Tibial artery (tissue), 4 donors: ENCODE measurements around the gene SPEM1.

ENCODE experiments used
- DNase-seq, 2 donors: peaks; one replicate each; pipeline ENCODE4 v3.0.0-alpha.2; 2019
- H3K27ac ChIP-seq, 2 donors: fragments of 200-600 bp; sonication (generic) in 1 of 2; 1 replicate in 1 of 2; 2 replicates in 1 of 2; pipeline ENCODE4 v1.5.1; 2018 to 2019; ENCODE audit warnings: mild to moderate bottlenecking in 1 of 2
- H3K27me3 ChIP-seq, 2 donors: fragments of 200-600 bp; sonication (generic) in 1 of 2; one replicate each; pipeline versions ENCODE4 v1.5.1 to v1.6.0; 2016 to 2019
- H3K36me3 ChIP-seq, 3 donors: fragments of 200-600 bp; sonication (generic) in 2 of 3; one replicate each; pipeline ENCODE4 v1.5.1; 2016 to 2019; ENCODE audit warnings: mild to moderate bottlenecking in 2 of 3
- H3K4me1 ChIP-seq, 4 donors: fragments of 200-600 bp; sonication (generic) in 2 of 4; 1 replicate in 3 of 4; 2 replicates in 1 of 4; pipeline ENCODE4 v1.5.1; 2016 to 2019
- H3K4me3 ChIP-seq, 2 donors: fragments of 200-600 bp; sonication (generic) in 1 of 2; 1 replicate in 1 of 2; 2 replicates in 1 of 2; pipeline ENCODE4 v1.5.1; 2018 to 2019; ENCODE audit warnings: mild to moderate bottlenecking in 2 of 2
- H3K9me3 ChIP-seq, 3 donors: fragments of 200-600 bp; sonication (generic) in 1 of 3; one replicate each; pipeline ENCODE4 v1.5.1; 2016 to 2019
- CTCF ChIP-seq, 2 experiments: fragments of 200-600 bp in 1 of 2; fragments of 450-650 bp in 1 of 2; IDR thresholded peaks; one replicate each; pipeline ENCODE4 v1.5.1; 2017 to 2019; ENCODE audit warnings: antibody characterized with exemption in 2 of 2, mild to moderate bottlenecking in 1 of 2, moderate library complexity in 1 of 2
- intact Hi-C: fragments of 100-400 bp; cut with DNase I; formaldehyde crosslinking; loops from one replicate; pipeline ENCODE4 v1.15.0; 2023; ENCODE audit warnings: low total_unique reads

The SPEM1 gene

DNA sequence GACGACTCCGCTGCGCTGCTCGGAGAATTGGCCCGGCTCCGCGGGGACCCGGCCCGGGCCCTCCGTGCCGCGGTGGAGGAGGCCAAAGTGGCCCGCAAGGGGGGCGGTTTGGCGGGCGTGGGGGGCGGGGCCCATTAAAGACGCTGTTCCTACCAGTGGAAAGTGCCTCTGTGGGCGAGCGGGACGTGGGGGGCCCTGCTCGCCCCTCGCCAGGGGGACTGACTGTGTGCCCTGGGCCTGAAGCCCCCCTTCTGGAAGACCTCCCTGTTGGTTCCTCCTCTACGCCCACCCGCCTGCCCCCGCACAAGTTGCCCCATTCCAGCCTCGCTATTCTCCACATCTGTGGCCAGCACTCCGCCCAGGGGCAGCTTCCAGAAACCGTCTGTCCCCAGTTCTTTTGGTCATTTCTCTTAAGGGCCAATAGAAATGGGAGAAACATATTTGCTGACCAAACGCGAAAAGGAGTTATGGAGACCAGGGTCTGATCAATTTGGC lies 17.3 kb downstream of the SPEM1 start:
- Histone ChIP-seq H3K9me3 (no peaks in the 10 kb centered on the region), H3K36me3 (no peaks in the 10 kb centered on the region), H3K27me3 (peaks cover 3 to 45% of the 10 kb centered on the region in 2 donors), H3K4me3 (peak overlapping the region; percentile 55 to 71), H3K4me1 (peaks cover 0 to 60% (median 48%) of the 10 kb centered on the region in 4 donors), H3K27ac (no peak overlapping the region)
- intact Hi-C loops, result loop anchor here (5.0 kb wide), 3 partner anchors 40 to 125 kb away; partner anchors contain the start of genes KCTD11, SENP3 and ZBTB4
- no peak for TF ChIP-seq CTCF (IDR thresholded peaks at IDR 0.05)
- no peak for DNase-seq

DNA sequence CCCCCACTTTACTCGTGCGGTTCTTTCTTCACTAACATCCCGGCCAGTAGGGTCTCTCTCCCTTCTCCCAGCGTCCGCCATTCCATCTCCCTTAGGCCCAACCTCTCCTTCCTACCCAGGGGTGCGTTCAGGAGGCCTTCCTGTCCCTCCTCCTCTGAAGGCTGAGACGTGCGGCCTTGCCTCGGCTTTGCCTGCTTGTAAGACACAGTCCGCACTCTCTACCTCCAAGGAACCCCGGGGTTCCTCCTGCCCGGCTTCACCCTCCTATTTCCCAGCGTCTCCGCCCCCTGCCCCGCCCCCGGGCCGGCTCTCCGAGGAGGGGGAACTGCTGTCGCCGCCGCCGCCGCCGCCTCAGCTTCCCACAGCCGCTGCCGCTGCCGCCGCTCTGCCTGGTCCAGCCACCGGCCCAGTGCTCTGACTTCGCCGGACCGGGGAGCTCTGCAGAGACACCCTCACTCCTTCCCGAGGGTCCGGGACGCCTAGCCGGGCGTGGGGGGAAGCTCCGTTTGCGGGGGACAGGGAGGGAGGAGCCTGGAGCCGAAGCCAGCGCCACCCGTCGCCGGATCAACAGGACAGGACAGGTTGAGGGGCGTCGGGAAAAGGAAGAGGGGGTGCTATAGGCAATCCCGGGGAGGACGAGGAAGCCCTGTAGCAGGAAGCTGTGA lies 18.0 kb downstream of the SPEM1 start:
- peak; percentile 64 to 79 for DNase-seq
- H3K9me3 ChIP-seq, result no peaks in the 10 kb centered on the region
- H3K36me3 ChIP-seq, result no peaks in the 10 kb centered on the region
- TF ChIP-seq CTCF (IDR thresholded peaks at IDR 0.05), result no peak
- H3K27ac ChIP-seq, result no peak overlapping the region
- intact Hi-C loops, result loop anchor here (5.0 kb wide), 3 partner anchors 39 to 124 kb away; partner anchors contain the start of genes KCTD11, SENP3 and ZBTB4
- H3K27me3 ChIP-seq, result peaks cover 3 to 45% of the 10 kb centered on the region in 2 donors
- peak overlapping the region; percentile 11 to 71 for H3K4me3 ChIP-seq
- peaks cover 0 to 60% (median 48%) of the 10 kb centered on the region in 4 donors for H3K4me1 ChIP-seq

GRCh38 chr17:7438656-7439460 lies 18.7 kb downstream of the SPEM1 start:
- DNase-seq, result no peak
- Histone ChIP-seq H3K4me3 (peak overlapping the region in 1 of 2 donors; percentile 71), H3K27me3 (peaks cover 3 to 45% of the 10 kb centered on the region in 2 donors), H3K9me3 (no peaks in the 10 kb centered on the region), H3K4me1 (peaks cover 0 to 60% (median 48%) of the 10 kb centered on the region in 4 donors), H3K36me3 (no peaks in the 10 kb centered on the region), H3K27ac (no peak overlapping the region)
- TF ChIP-seq CTCF (IDR thresholded peaks at IDR 0.05), result no peak
- intact Hi-C loops, result loop anchor here (5.0 kb wide), 3 partner anchors 38 to 123 kb away; partner anchors contain the start of genes KCTD11, SENP3 and ZBTB4

- H3K4me1 ChIP-seq, result peaks cover 0 to 62% (median 51%) of the 10 kb centered on the region in 4 donors
- intact Hi-C loops, result loop anchor here (5.0 kb wide), 3 partner anchors 38 to 123 kb away; partner anchors contain the start of genes KCTD11, SENP3 and ZBTB4
- peak within 1 kb of the TSS; percentile 11 to 71 for H3K4me3 ChIP-seq
- peaks cover 3 to 45% of the 10 kb centered on the region in 2 donors for H3K27me3 ChIP-seq
- H3K36me3 ChIP-seq, result no peaks in the 10 kb centered on the region
- H3K9me3 ChIP-seq, result no peaks in the 10 kb centered on the region
- no peak within 1 kb of the TSS for H3K27ac ChIP-seq
- TF ChIP-seq CTCF (IDR thresholded peaks at IDR 0.05), result no peak
- DNase-seq, result no peak
Observed at GRCh38 chr17:7439462-7440112, 19.5 kb downstream of the SPEM1 start, which contains the start of gene FGF11. FGF11 (plus strand) TSS chr17:7439512; CDS start chr17:7439621, 109 bp downstream.
